ENCODE measurements around the gene ADPRHL1.
"Not testable (repeated sequence)": the region's sequence is repeated elsewhere in the genome, so short reads cannot be mapped to it uniquely, and the experiment has no call there.

ADPRHL1 gene

GRCh38 chr13:113456116-113456702, 2.9 kb upstream of the ADPRHL1 start:
- DNase-seq (ENCODE audit: low read depth in 2 of 2): no peak

DNA sequence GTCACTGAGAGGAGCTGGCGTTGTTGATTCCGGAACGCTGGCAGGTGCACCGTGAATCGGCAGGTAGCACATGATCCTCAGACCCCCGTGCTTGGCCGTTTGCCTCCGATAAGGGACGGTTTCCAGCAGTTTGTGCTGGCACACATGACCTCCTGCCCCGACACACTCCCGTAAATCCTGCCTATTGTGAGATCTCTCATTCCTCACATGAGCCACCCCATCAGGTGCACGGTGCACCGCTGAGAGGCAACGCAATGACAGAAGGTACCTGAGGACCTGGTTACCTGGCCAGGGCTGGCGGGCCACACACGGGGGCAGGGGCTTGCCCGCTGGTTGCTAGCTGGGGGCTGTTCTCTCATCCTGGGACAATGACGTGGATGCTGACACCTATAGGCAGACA, 2.1 kb upstream of the ADPRHL1 start:
- no peak for DNase-seq (ENCODE audit: low read depth in 2 of 2)

DNA sequence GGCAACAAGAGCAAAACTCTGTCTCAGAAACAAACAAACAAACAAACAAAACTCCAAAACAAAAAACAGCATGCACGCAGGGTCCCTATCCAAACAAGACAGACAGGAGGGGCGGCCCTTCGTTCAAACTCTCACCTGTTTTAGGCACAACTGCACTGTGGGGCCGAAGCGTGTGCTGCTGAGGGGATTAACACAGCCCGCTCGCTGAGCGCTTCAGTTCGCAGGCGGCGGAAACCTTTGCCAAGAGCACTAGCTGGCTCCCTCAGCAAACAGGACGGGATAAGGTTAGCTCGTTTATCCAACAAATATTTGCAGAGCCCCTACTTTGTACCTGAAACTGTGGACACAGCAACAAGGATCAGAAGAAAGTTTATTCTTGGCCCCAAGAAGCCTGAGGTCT, 1.6 kb upstream of the ADPRHL1 start:
- no peak for DNase-seq (ENCODE audit: low read depth in 2 of 2)

- DNase-seq (ENCODE audit: low read depth in 2 of 2): no peak
Observed at GRCh38 chr13:113452466-113452865, 822 bp downstream of the ADPRHL1 start.

DNA sequence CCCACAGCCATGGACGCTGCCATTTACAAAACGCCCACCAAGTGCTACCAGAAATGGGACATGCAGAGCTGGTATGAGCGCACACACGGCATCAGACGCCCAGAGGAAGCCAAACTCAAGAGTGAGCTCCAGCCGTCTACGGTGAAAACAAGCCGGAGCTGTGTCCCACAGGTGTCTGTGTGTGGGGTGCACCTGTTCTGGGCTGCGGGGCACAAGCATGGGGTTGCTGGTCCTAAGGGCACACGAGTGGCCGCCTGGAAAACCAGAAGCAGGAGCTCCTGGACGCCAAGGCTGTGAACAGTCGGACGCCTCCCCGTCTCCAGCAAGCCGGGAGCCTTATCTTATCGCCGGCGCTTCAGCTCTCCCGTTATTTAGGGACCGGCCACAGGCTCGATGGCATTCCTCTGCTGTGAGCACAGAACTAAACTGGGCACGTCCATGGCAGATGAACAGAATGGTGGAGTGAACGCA, 1.3 kb downstream of the ADPRHL1 start:
- no peak for DNase-seq (ENCODE audit: low read depth in 2 of 2)

DNA sequence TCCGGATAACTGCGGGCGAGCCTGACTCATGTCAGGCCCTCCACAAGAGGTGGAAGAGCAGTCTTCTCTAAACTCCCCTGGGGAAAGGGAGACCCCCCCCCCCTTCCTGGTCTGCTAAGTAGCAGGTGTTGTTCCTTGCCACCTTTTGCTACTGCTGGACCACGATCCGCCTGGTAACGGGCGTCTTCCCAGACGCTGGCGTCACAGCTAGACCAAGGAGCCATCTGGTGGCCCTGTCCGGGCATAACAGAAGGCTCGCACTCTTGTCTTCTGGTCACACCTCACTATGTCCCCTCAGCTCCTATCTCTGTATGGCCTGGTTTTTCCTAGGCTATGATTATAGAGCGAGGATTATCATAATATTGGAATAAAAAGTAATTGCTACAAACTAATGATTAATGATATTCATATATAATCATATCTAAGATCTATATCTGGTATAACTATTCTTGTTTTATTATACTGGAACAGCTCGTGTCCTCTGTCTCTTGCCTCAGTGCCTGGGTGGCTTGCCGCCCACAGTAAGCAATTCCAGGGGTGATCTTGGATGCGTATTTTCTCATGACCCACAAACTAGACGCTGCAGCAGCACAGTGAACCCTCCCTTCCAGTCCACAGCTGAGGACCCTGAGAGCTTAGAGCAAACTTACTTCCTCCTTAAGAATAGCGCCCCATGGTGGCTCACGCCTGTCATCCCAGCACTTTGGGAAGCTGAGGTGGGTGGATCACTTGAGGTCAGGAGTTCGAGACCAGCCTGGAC, 2.2 kb downstream of the ADPRHL1 start:
- DNase-seq (ENCODE audit: low read depth in 2 of 2): not testable (repeated sequence)

GRCh38 chr13:113450348-113450744, 2.9 kb downstream of the ADPRHL1 start:
- not testable (repeated sequence) for DNase-seq (ENCODE audit: low read depth in 2 of 2)

- DNase-seq (ENCODE audit: low read depth in 2 of 2): no peak
Observed at GRCh38 chr13:113449693-113450347, 3.5 kb downstream of the ADPRHL1 start.

DNA sequence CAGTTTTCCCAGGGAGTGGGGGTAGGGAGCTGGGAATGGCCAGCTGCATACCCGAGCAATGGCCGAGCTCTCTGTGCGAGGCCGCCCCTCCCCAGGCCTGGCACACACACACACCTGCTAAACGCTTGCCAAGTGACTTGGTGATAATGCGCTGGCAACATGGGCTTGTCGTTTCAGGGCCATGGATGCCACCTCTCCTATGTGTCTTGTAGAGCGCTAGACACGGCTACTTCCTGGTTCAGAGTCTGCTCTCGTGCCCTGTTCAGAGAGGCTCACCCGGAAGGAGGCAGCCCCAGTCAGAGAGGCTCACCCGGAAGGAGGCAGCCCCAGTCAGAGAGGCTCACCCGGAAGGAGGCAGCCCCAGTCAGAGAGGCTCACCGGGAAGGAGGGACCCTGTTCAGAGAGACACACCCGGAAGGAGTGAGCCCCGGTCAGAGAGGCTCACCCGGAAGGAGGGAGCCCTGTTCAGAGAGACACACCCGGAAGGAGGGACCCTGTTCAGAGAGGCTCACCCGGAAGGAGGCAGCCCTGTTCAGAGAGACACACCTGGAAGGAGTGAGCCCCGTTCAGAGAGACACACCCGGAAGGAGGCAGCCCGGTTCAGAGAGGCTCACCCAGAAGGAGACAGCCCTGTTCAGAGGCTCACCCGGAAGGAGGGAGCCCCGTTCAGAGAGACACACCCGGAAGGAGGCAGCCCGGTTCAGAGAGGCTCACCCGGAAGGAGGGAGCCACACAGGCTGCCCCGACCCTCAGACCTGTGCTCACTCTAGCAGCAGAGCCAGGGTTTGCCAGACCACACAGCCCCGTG, 4.2 kb downstream of the ADPRHL1 start:
- no peak for DNase-seq (ENCODE audit: low read depth in 2 of 2)

DNA sequence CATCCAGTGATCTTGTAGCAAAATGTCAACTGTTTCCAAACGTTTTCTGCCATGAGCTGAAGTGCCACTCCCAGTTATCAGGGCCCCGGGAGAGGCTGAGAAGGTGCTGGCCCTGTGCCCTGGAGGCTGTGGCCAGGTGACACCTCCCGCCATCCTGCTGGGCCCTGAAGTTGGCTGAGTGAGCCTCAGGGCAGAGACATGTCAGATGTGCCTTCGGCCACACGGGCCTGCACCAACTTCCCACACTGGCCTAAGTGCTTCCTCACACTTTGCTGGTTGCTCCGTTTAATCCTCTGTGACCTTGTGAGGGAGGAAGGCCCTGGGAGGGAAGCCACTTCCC, 4.8 kb downstream of the ADPRHL1 start:
- no peak for DNase-seq (ENCODE audit: low read depth in 2 of 2)

DNA sequence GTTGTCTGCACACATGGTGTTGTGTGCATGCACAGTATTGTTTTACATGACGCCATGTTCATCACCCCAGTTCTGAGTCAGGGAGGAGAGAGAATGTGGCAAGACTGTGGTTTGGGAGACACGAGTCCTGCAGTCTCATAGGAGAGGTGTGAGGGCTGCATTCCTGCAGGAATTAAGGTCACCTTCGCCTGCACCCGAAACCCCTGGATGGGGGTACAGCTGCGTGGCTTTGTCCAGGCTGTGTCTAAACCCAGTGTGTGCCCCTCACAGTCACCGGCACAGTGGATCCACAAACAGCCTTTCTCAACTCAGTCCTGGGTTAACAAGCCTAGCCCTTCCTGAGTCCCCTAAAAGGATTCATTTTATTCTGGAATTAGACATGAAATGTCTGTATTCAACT, 5.7 kb downstream of the ADPRHL1 start:
- no peak for DNase-seq (ENCODE audit: low read depth in 2 of 2)

DNA sequence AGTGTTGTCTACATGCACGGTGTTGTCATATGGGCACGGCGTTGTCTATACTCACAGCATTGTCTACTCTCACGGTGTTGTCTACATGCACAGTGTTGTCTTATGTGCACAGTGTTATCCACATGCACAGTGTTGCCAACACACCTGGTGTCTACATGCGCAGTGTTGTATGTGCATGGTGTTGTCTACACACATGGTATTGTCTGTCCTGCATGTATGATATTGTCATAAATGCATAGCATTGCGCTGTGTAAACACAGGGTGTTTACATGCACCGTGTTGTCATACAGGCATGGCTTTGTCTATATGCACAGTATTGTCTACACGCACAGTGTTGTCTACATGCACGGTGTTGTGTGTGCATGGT, 6.8 kb downstream of the ADPRHL1 start:
- DNase-seq (ENCODE audit: low read depth in 2 of 2): no peak

GRCh38 chr13:113445791-113446487, 7.3 kb downstream of the ADPRHL1 start:
- no peak for DNase-seq (ENCODE audit: low read depth in 2 of 2)

DNA sequence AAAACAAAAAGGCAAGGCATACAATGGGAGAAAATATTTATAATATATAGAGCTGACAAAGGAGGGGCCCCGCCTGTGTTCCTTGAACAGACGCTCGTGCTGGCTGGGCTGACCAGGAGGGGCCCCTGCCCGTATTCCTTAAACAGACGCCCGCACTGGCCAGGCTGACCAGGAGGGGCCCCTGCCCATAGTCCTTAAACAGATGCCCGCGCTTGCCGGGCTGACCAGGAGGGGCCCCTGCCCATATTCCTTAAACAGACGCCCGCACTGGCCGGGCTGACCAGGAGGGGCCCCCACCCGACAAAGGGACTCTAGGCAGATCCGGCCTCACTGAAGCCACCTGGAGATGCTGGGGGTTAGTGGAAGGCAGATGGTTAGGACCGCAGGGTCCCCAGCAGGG, 9.3 kb downstream of the ADPRHL1 start:
- no peak for DNase-seq (ENCODE audit: low read depth in 2 of 2)

- DNase-seq (ENCODE audit: low read depth in 2 of 2): no peak
Observed at GRCh38 chr13:113442985-113443362, 10.3 kb downstream of the ADPRHL1 start.

GRCh38 chr13:113442354-113442984, 10.8 kb downstream of the ADPRHL1 start:
- DNase-seq (ENCODE audit: low read depth in 2 of 2): no peak

DNA sequence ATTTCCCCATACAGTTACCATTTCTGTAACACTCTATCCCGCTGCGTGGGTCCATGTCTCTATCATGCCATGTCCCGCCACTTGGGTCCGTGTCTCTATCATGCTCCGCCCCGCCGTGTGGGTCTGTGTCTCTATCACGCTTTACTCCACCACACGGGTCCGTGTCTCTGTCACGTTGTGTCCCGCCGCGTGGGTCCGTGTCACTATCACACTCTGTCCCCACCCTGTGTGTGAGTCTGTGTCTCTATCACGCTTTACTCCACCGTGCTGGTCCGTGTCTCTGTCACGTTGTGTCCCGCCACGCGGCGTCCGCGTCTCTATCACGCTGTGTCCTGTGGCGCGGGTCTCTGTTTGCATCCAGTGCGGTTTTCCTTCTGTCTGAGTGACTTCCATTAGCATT, 11.6 kb downstream of the ADPRHL1 start:
- no peak for DNase-seq (ENCODE audit: low read depth in 2 of 2)

DNA sequence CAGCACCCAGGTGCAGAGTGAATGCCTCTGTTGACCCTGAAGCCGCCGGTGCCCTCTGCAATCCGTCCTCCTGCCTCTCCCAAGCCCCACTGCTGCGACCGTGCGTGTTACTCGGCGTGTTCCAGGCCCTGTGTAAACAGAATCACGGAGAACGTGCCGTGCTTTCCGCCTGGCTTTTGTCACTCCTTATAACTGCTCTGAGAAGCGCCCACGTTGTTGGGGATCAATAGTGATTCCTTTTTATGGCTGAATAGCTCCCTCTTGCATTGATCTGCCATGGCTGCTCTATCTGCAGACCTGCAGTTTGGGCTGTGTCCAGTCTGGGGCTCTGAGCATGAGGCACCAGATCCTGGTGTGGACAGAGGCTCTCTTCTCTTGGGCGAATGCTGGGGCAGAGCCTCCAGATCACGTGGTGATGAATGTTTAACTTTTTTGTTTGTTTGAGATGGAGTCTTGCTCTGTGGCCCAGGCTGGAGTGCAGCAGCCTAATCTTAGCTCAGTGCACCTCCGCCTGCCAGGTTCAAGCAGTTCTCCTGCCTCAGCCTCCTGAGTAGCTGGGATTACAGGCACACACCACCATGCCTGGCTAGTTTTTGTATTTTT, 15.8 kb downstream of the ADPRHL1 start:
- no peak for DNase-seq (ENCODE audit: low read depth in 2 of 2)

- DNase-seq (ENCODE audit: low read depth in 2 of 2): not testable (repeated sequence)
Observed at GRCh38 chr13:113436866-113437265, 16.4 kb downstream of the ADPRHL1 start.

DNA sequence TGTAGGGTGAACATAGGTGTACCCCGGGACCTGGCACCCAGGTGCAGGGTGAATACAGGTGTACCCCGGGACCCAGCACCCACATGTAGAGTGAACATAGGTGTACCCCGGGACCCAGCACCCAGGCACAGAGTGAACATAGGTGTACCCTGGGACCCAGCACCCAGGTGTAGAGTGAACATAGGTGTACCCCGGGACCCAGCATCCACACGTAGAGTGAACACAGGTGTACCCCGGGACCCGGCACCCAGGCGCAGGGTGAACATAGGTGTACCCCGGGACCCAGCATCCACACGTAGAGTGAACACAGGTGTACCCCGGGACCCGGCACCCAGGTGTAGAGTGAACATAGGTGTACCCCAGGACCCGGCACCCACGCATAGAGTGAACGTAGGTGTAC, 17.4 kb downstream of the ADPRHL1 start:
- not testable (repeated sequence) for DNase-seq (ENCODE audit: low read depth in 2 of 2)

DNA sequence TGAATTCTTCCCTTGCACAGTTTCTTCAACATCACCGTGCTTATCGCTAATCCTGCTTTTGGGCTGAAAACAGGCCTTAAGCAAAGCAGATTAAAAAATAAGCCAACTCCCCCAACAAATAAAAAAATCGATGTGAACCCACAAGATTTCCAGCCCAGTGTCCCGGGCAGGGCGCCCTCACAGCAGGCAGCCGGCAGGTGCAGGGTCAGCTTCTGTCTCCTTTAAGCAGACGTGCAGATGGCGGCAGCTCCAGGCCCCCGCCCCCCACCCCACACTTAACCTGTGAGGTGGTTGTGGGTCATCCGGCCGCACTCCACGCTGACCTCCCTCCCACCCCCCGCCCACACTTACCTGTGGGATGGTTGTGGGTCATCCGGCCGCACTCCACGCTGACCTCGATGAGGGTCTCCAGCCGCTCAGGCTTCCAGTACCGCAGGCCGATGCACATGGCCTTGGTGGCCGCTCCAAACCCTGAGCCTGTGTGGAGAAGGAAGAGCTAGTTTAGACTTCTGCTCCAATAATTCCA, 19.8 kb downstream of the ADPRHL1 start:
- no peak for DNase-seq (ENCODE audit: low read depth in 2 of 2)
